Measurements from ENCODE around the gene FAM174C.

DNA sequence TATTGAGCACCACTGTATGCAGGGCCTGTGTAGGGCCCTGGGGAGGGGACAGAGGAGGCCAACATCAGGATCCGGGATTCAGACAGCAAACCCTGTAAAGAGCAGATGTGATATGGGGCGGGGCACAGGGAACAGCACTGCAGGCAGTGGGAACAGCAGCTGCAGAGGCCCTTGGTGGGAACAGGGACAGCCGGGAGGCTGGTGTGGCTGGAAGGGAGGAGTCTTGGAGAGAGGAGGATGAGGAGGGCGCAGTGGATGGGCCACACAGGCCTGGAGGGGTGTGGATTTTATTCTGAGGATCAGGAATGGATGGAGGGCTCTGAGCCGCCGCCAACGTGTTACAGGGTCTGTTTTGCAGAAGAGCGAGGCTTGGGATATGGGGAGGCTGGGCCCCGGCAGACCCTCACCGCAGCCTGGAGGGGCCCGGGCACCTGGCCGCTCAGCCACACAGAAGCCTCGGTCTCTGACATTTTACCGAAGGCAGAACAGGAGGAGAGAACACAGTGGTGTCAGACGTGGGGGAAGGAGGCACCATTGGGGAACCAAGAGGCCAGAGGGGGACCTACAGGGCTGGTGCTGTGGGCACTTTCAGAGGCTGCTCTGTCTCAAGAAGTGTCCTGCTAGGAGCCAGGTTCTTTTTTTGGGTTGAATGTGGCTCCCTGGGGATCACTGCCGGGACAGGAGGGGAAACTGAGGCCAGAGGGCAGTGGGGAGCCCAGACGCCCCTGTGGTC is 17.3 kb downstream of the FAM174C start:
- TF ChIP-seq POLR2A (IDR thresholded peaks at IDR 0.05) = no peak
- TF ChIP-seq, protein P1, sequence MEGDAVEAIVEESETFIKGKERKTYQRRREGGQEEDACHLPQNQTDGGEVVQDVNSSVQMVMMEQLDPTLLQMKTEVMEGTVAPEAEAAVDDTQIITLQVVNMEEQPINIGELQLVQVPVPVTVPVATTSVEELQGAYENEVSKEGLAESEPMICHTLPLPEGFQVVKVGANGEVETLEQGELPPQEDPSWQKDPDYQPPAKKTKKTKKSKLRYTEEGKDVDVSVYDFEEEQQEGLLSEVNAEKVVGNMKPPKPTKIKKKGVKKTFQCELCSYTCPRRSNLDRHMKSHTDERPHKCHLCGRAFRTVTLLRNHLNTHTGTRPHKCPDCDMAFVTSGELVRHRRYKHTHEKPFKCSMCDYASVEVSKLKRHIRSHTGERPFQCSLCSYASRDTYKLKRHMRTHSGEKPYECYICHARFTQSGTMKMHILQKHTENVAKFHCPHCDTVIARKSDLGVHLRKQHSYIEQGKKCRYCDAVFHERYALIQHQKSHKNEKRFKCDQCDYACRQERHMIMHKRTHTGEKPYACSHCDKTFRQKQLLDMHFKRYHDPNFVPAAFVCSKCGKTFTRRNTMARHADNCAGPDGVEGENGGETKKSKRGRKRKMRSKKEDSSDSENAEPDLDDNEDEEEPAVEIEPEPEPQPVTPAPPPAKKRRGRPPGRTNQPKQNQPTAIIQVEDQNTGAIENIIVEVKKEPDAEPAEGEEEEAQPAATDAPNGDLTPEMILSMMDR (IDR thresholded peaks at IDR 0.05 in 8 of 11, conservative IDR thresholded peaks at IDR 0.05 in 3 of 11) = no peak

All from spleen (tissue), 7 donors.